Activated CD8-positive, alpha-beta memory T cell treated with anti-CD3 and anti-CD28 coated beads for 24 hours (primary cell): Measurements from ENCODE around the gene C12orf57.

Experiments
- DNase-seq: peaks from one replicate; pipeline ENCODE4 v3.0.0-alpha.2; 2020

C12orf57 gene

GRCh38 chr12:6965714-6966113, 21.9 kb downstream of the C12orf57 start:
- DNase-seq, result peak; percentile 61

DNA sequence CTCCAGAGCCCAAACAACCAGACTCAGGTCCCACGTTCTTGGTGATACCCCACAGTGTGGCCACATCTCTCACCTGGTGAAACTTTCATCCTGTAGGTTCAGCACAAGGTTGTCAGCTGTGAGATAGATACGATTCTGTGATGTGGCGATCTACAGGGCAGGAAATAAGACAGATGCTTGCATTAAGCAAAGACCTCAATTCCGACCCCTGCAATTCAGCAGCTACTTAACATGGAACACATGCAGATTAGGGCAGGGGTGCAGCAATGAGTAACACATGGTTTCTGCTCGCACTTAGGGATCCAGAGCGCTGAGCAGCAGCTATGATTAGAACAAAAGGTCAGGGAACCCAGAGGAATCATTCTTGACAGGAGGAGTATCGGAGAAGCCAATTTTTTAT, 22.5 kb downstream of the C12orf57 start:
- no peak for DNase-seq

- DNase-seq, result peak; percentile 54
Observed at GRCh38 chr12:6967651-6968100, 23.9 kb downstream of the C12orf57 start.

DNA sequence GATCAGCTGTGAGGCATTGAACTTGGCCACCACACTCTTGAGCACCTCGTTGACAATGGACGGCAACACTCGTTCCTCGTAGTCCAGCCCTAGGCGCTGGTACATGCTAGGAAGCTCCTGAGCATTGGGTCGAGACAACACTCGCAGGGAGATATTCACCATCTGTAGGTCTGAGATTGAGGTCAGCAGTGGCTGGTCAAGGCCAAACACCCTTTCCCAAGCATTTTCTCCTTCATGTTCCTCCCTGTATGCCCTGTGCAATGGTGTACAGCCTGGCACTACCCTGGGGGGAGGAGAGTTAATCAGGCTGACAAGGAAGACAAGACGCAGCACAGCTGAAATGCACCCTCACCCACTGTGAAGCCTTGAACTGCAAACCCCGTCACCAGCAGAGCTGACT, 24.6 kb downstream of the C12orf57 start:
- DNase-seq, result peak; percentile 54

DNA sequence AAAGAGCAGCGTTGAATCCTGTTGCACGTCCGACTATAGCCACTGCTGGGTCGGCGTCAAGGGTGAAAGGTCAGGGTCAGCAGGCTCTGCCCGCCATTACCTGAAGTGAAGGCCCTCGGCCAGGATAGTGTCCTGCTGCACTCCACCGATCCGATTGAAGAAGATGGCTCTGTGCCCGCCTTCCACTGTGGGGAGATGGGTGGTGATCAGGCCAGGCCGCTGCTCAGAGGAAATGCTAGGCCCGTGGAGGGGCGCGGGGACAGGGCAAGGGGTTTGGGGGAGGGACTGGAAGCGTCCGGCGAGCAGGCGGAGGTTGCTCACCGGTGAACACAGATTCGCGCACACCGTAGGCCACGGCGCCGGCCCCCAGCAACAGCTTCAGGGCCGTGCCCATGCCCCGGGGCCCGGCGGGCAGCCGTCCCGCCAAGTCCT, 26.3 kb downstream of the C12orf57 start:
- no peak for DNase-seq

GRCh38 chr12:6974180-6974579, 30.4 kb downstream of the C12orf57 start:
- no peak for DNase-seq

- no peak for DNase-seq
Observed at GRCh38 chr12:6975297-6976032, 31.6 kb downstream of the C12orf57 start.

- no peak for DNase-seq
Observed at GRCh38 chr12:6977653-6978052, 33.8 kb downstream of the C12orf57 start.

DNA sequence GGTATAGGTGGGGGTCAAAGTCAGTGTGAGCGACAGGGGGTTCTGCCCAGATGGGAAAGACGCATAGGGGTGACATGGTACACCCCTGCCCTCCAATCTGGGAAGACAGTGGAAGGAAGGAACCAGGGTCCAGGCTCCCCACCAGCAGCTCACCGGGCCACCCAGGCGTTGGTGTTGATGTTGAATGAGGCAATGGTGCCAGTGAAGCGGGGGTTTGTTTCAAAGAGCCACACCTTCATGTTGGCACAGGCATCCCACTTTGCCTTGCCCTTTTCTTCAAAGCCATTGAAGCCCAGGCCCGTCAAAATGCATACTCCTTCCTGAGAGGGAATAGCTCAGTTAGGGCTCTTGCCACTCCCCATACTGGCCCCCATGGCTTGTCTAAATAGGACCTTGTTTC, 34.4 kb downstream of the C12orf57 start:
- DNase-seq, result no peak

- no peak for DNase-seq
Observed at GRCh38 chr12:6978611-6979011, 34.8 kb downstream of the C12orf57 start.

GRCh38 chr12:6979021-6979420, 35.2 kb downstream of the C12orf57 start:
- no peak for DNase-seq

GRCh38 chr12:6979453-6979852, 35.6 kb downstream of the C12orf57 start:
- DNase-seq, result no peak

DNA sequence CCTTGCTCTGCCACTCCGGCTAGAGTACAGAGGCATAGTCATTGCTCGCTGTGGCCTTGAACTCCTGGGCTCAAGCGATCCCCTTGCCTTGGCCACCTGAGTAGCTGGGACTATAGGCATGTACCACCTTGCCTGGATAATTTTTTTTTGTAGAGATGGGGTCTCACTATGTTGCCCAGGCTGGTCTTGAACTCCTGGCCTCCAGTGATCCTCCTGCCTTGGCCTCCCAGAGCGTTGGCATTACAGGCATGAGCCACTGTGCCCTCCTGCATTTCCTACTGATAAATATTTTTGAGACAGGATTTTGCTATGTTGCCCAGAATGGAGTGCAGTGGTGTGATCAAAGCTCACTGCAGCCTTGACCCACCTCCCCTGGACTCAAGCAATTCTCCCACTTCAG, 36.3 kb downstream of the C12orf57 start:
- no peak for DNase-seq

GRCh38 chr12:6980740-6981139, 36.9 kb downstream of the C12orf57 start:
- DNase-seq, result no peak

- DNase-seq, result no peak
Observed at GRCh38 chr12:6981152-6982052, 37.6 kb downstream of the C12orf57 start.

- no peak for DNase-seq
Observed at GRCh38 chr12:6982532-6982931, 38.7 kb downstream of the C12orf57 start.

DNA sequence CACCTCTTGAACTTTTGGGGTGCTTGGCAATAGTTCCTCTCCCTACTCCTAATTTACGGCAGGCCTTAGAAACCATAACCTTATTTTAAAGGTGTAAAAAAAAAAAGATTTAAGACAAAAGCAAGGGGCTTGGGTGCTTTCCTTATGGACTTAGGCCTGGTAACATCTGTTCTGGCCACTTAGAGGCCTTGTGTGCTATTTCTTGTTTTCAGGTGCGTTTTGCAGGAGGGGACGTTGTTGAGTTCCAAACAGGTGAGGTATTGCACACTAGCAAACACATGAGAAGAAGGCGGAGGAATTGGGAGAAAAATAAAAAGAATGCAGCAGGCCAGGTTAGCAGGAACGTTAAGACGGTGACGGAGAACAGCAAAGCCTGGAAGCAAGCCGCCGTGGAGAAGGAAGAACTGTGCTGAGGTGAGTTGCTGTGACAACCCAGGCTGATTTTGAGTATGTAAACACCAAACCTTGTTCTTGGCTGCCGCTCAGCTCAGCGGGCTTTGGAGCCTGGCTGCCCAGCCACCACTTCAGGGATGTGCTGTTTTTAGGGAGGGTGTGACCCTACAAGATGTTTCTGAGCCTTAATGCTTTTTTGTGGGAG, 44.2 kb downstream of the C12orf57 start:
- no peak for DNase-seq
